Activated B cell treated with CpG ODN at 0.5 μM for 24 hours (primary cell): ENCODE results near the gene SEL1L3. TPM values are rescaled to one million over a fixed set of nuclear protein-coding genes. Genes with fewer than 3 reads are reported as not detected.

Source experiments
- ATAC-seq: fragments of 200-7000 bp; cut with Tn5 transposase; one replicate; pipeline ENCODE4 v1.10.0; 2021; ENCODE audit warnings: low read depth, mild to moderate bottlenecking, moderate library complexity
- CTCF ChIA-PET: fragments of 350-600 bp; sonication (Branson Sonifier 250); formaldehyde crosslinking; loops from one replicate; lab custom pipeline; 2021; ENCODE audit warnings: antibody characterized with exemption; lab: Charles Lee
- POLR2A ChIA-PET: fragments of 350-600 bp; sonication (Branson Sonifier 250); formaldehyde crosslinking; loops from one replicate; lab custom pipeline; 2021; ENCODE audit warnings: antibody characterized with exemption; lab: Charles Lee
- DNase-seq: peaks from one replicate; pipeline ENCODE4 v3.0.0; 2022
- H3K27ac Mint-ChIP-seq: one replicate; pipeline ENCODE4 v1.8.0; 2020; ENCODE audit warnings: mixed read lengths
- H3K27me3 Mint-ChIP-seq: one replicate; pipeline ENCODE4 v1.8.0; 2021; ENCODE audit warnings: mixed read lengths
- H3K36me3 Mint-ChIP-seq: one replicate; pipeline ENCODE4 v1.8.0; 2021; ENCODE audit warnings: low read depth, mixed read lengths
- H3K4me1 Mint-ChIP-seq: one replicate; pipeline ENCODE4 v1.8.0; 2021; ENCODE audit warnings: mixed read lengths
- H3K4me3 Mint-ChIP-seq: one replicate; pipeline ENCODE4 v1.8.0; 2020; ENCODE audit warnings: mild to moderate bottlenecking, mixed read lengths
- H3K9me3 Mint-ChIP-seq: one replicate; pipeline ENCODE4 v1.8.0; 2020; ENCODE audit warnings: mixed read lengths
- CTCF ChIP-seq: fragments of 200-600 bp; IDR thresholded peaks from one replicate; pipeline ENCODE4 v1.8.0; 2022; ENCODE audit warnings: antibody characterized with exemption, mild to moderate bottlenecking
- intact Hi-C: fragments of 100-400 bp; cut with micrococcal nuclease; formaldehyde crosslinking; loops from one replicate; pipeline ENCODE4 v1.15.1; 2024
- total RNA-seq: library from RNA; stranded (reverse); gene quantifications from 2 replicates; pipeline ENCODE4 v1.2.3, GENCODE V29; 2022

Gene SEL1L3
- total RNA-seq, 1 donor from 2014 or later, result 113 TPM

GRCh38 chr4:25750874-25751273 lies 111.9 kb downstream of the SEL1L3 start:
- Mint-ChIP-seq H3K36me3 (peaks cover 67% of the 10 kb centered on the region), H3K4me1 (peaks cover 13% of the 10 kb centered on the region), H3K9me3 (no peaks in the 10 kb centered on the region), H3K27me3 (no peaks in the 10 kb centered on the region), H3K4me3 (peak overlapping the region; percentile 5), H3K27ac (peak overlapping the region; percentile 47)
- no peak for TF ChIP-seq CTCF
- ATAC-seq (peak; percentile 45), DNase-seq (no peak)
- ChIA-PET CTCF (no interaction called here), POLR2A (no interaction called here)
- intact Hi-C loops, result no loop called here

GRCh38 chr4:25749150-25749794 lies 113.5 kb downstream of the SEL1L3 start:
- TF ChIP-seq CTCF, result no peak
- intact Hi-C loops, result no loop called here
- Mint-ChIP-seq H3K27me3 (no peaks in the 10 kb centered on the region), H3K4me1 (peaks cover 13% of the 10 kb centered on the region), H3K36me3 (peaks cover 63% of the 10 kb centered on the region), H3K27ac (peak overlapping the region; percentile 30), H3K9me3 (no peaks in the 10 kb centered on the region), H3K4me3 (no peak overlapping the region)
- no peak for ATAC-seq
- no peak for DNase-seq
- POLR2A ChIA-PET, result interaction anchor here (0.6 to 0.7 kb wide), 2 partner anchors 18 to 42 kb away, joined by 3 to 5 read pairs; no protein-coding TSS in a partner anchor
- CTCF ChIA-PET, result no interaction called here

GRCh38 chr4:25743971-25744370 lies 118.8 kb downstream of the SEL1L3 start:
- no peak for DNase-seq
- no peak overlapping the region for H3K4me3 Mint-ChIP-seq
- H3K27ac Mint-ChIP-seq, result no peak overlapping the region
- no peak for ATAC-seq
- POLR2A ChIA-PET, result no interaction called here
- H3K9me3 Mint-ChIP-seq, result no peaks in the 10 kb centered on the region
- H3K36me3 Mint-ChIP-seq, result peaks cover 33% of the 10 kb centered on the region
- no peaks in the 10 kb centered on the region for H3K27me3 Mint-ChIP-seq
- H3K4me1 Mint-ChIP-seq, result no peaks in the 10 kb centered on the region
- CTCF ChIA-PET, result no interaction called here
- intact Hi-C loops, result no loop called here
- TF ChIP-seq CTCF, result no peak

- DNase-seq (no peak), ATAC-seq (no peak)
- CTCF ChIA-PET, result no interaction called here
- Mint-ChIP-seq H3K4me3 (no peak overlapping the region), H3K4me1 (peaks cover 24% of the 10 kb centered on the region), H3K27ac (peak overlapping the region; percentile 56), H3K27me3 (no peaks in the 10 kb centered on the region), H3K36me3 (no peaks in the 10 kb centered on the region), H3K9me3 (no peaks in the 10 kb centered on the region)
- POLR2A ChIA-PET, result no interaction called here
- no peak for TF ChIP-seq CTCF
- intact Hi-C loops, result no loop called here
Observed at GRCh38 chr4:25729564-25729963, 133.2 kb downstream of the SEL1L3 start.

- no peak for TF ChIP-seq CTCF
- intact Hi-C loops, result no loop called here
- DNase-seq (no peak), ATAC-seq (no peak)
- H3K4me3 Mint-ChIP-seq, result no peak overlapping the region
- H3K9me3 Mint-ChIP-seq, result no peaks in the 10 kb centered on the region
- no peak overlapping the region for H3K27ac Mint-ChIP-seq
- CTCF ChIA-PET, result no interaction called here
- no peaks in the 10 kb centered on the region for H3K27me3 Mint-ChIP-seq
- H3K36me3 Mint-ChIP-seq, result no peaks in the 10 kb centered on the region
- POLR2A ChIA-PET, result no interaction called here
- H3K4me1 Mint-ChIP-seq, result peaks cover 24% of the 10 kb centered on the region
Observed at GRCh38 chr4:25728886-25729285, 133.9 kb downstream of the SEL1L3 start.
